HepG2 (cell line): ENCODE data around the gene SLC25A25. TPM values are rescaled to one million over a fixed set of nuclear protein-coding genes. Genes with fewer than 3 reads are reported as not detected.

ENCODE experiments used
- ARID2 ChIP-seq: sonication (generic); formaldehyde crosslinking; IDR thresholded peaks from 2 replicates; pipeline ENCODE4 v1.8.1; 2022; ENCODE audit warnings: mild to moderate bottlenecking, missing genetic modification reagents, borderline replicate concordance
- DZIP1 ChIP-seq: sonication (generic); formaldehyde crosslinking; IDR thresholded peaks from 2 replicates; pipeline ENCODE4 v1.5.0; 2020; ENCODE audit warnings: mild to moderate bottlenecking, missing genetic modification reagents
- KLF11 ChIP-seq: IDR thresholded peaks from 2 replicates; pipeline ENCODE4 v1.6.1; 2016; ENCODE audit warnings: missing compliant biosample characterization
- LBX2 ChIP-seq: sonication (generic); formaldehyde crosslinking; IDR thresholded peaks from 2 replicates; pipeline ENCODE4 v1.5.0; 2020; ENCODE audit warnings: missing genetic modification reagents, mild to moderate bottlenecking, borderline replicate concordance
- MED13 ChIP-seq: sonication (generic); formaldehyde crosslinking; IDR thresholded peaks from 2 replicates; pipeline ENCODE4 v1.5.0; 2020; ENCODE audit warnings: missing genetic modification reagents
- MYNN ChIP-seq: sonication (generic); formaldehyde crosslinking; IDR thresholded peaks from 2 replicates; pipeline ENCODE4 v1.4.0; 2020; ENCODE audit warnings: mild to moderate bottlenecking, low read depth, missing genetic modification reagents
- NCOA5 ChIP-seq: sonication (generic); formaldehyde crosslinking; IDR thresholded peaks from 2 replicates; pipeline ENCODE4 v1.4.0; 2020; ENCODE audit warnings: missing genetic modification reagents
- NR2F6 ChIP-seq, 2 experiments: IDR thresholded peaks; 2 replicates each; pipeline ENCODE4 v1.6.1; 2016; ENCODE audit warnings: antibody characterized with exemption in 1 of 2, mild to moderate bottlenecking in 1 of 2
- REL ChIP-seq: sonication (generic); formaldehyde crosslinking; conservative IDR thresholded peaks from 2 replicates; pipeline ENCODE4 v1.8.0; 2022; ENCODE audit warnings: mild to moderate bottlenecking, missing genetic modification reagents, moderate library complexity
- SATB2 ChIP-seq: sonication (generic); formaldehyde crosslinking; IDR thresholded peaks from 2 replicates; pipeline ENCODE4 v1.5.0; 2020; ENCODE audit warnings: missing genetic modification reagents
- SIX1 ChIP-seq: sonication (generic); formaldehyde crosslinking; IDR thresholded peaks from 2 replicates; pipeline ENCODE4 v1.4.0; 2020; ENCODE audit warnings: missing genetic modification reagents, borderline replicate concordance
- SMARCE1 ChIP-seq: fragments of 450-650 bp; IDR thresholded peaks from 2 replicates; pipeline ENCODE4 v1.6.1; 2017; ENCODE audit warnings: borderline replicate concordance
- polyA plus RNA-seq, 8 experiments: library from polyadenylated mRNA; depleted of rRNA in 3 of 8; stranded (reverse) in 7 of 8; unstranded in 1 of 8; fragments of >200 nt; fragmentation: Illumina TruSeq in 4 of 8; extraction: Trizol in 4 of 8; gene quantifications; 2 replicates each; pipeline versions ENCODE4 v1.2.1 to v1.2.3, GENCODE V29; 2011 to 2016; ENCODE audit warnings: low read depth in 4 of 8, missing spikeins in 1 of 8, mixed read lengths in 1 of 8; ENCODE audit not compliant: insufficient read depth in 1 of 8
- total RNA-seq, 5 experiments: library from RNA; depleted of rRNA; stranded (reverse); fragments of >200 nt; fragmentation: Illumina TruSeq; extraction: Trizol; gene quantifications; 2 replicates each; pipeline ENCODE4 v1.2.3, GENCODE V29; 2016; ENCODE audit warnings: low read depth in 1 of 5
- TF ChIP-seq, protein P1 (sequence below): sonication (generic); formaldehyde crosslinking; IDR thresholded peaks from 2 replicates; pipeline ENCODE4 v1.5.0; 2020; ENCODE audit warnings: missing genetic modification reagents, mild to moderate bottlenecking, borderline replicate concordance
- TF ChIP-seq, protein P2 (sequence below): sonication (generic); formaldehyde crosslinking; IDR thresholded peaks from 2 replicates; pipeline ENCODE4 v1.4.0; 2020; ENCODE audit warnings: mild to moderate bottlenecking, missing genetic modification reagents, borderline replicate concordance
- TF ChIP-seq, protein P3 (sequence below): sonication (generic); formaldehyde crosslinking; IDR thresholded peaks from 2 replicates; pipeline ENCODE4 v1.5.0; 2020; ENCODE audit warnings: missing genetic modification reagents, mild to moderate bottlenecking, borderline replicate concordance
- TF ChIP-seq, protein P4 (sequence below): sonication (generic); formaldehyde crosslinking; IDR thresholded peaks from 2 replicates; pipeline ENCODE4 v1.8.1; 2023; ENCODE audit warnings: missing genetic modification reagents, mild to moderate bottlenecking, borderline replicate concordance

The SLC25A25 gene
- total and polyA plus RNA-seq, 2 of the 13 experiments (the other 11 are each of a cell fraction or from before 2014, with no cell fraction given), result 10.5 to 24.8 TPM

- TF ChIP-seq, protein P1, sequence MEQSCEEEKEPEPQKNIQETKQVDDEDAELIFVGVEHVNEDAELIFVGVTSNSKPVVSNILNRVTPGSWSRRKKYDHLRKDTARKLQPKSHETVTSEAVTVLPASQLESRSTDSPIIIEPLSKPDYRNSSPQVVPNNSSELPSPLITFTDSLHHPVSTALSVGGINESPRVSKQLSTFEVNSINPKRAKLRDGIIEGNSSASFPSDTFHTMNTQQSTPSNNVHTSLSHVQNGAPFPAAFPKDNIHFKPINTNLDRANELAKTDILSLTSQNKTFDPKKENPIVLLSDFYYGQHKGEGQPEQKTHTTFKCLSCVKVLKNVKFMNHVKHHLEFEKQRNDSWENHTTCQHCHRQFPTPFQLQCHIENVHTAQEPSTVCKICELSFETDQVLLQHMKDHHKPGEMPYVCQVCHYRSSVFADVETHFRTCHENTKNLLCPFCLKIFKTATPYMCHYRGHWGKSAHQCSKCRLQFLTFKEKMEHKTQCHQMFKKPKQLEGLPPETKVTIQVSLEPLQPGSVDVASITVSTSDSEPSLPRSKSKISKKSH (CRISPR knock-in tag), result no peak
- TF ChIP-seq KLF11 (CRISPR knock-in tag) (no peak), NR2F6 (IDR thresholded peaks at IDR 0.05) (no peak), NR2F6 (CRISPR knock-in tag; IDR thresholded peaks at IDR 0.05) (no peak), DZIP1 (CRISPR knock-in tag) (0 out of 2 replicates have a peak, but pooled peaks have one; percentile 40), MED13 (CRISPR knock-in tag) (no peak), REL (CRISPR knock-in tag) (no peak), NCOA5 (CRISPR knock-in tag) (no peak), LBX2 (no peak), SMARCE1 (no peak), ARID2 (CRISPR knock-in tag) (no peak), MYNN (CRISPR knock-in tag) (no peak), SIX1 (CRISPR knock-in tag) (no peak), SATB2 (CRISPR knock-in tag) (no peak)
- TF ChIP-seq, protein P2, sequence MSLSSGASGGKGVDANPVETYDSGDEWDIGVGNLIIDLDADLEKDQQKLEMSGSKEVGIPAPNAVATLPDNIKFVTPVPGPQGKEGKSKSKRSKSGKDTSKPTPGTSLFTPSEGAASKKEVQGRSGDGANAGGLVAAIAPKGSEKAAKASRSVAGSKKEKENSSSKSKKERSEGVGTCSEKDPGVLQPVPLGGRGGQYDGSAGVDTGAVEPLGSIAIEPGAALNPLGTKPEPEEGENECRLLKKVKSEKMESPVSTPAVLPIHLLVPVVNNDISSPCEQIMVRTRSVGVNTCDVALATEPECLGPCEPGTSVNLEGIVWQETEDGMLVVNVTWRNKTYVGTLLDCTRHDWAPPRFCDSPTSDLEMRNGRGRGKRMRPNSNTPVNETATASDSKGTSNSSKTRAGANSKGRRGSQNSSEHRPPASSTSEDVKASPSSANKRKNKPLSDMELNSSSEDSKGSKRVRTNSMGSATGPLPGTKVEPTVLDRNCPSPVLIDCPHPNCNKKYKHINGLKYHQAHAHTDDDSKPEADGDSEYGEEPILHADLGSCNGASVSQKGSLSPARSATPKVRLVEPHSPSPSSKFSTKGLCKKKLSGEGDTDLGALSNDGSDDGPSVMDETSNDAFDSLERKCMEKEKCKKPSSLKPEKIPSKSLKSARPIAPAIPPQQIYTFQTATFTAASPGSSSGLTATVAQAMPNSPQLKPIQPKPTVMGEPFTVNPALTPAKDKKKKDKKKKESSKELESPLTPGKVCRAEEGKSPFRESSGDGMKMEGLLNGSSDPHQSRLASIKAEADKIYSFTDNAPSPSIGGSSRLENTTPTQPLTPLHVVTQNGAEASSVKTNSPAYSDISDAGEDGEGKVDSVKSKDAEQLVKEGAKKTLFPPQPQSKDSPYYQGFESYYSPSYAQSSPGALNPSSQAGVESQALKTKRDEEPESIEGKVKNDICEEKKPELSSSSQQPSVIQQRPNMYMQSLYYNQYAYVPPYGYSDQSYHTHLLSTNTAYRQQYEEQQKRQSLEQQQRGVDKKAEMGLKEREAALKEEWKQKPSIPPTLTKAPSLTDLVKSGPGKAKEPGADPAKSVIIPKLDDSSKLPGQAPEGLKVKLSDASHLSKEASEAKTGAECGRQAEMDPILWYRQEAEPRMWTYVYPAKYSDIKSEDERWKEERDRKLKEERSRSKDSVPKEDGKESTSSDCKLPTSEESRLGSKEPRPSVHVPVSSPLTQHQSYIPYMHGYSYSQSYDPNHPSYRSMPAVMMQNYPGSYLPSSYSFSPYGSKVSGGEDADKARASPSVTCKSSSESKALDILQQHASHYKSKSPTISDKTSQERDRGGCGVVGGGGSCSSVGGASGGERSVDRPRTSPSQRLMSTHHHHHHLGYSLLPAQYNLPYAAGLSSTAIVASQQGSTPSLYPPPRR, result peak; percentile 41; the same call in 1 of the 2 replicates
- TF ChIP-seq, protein P3, sequence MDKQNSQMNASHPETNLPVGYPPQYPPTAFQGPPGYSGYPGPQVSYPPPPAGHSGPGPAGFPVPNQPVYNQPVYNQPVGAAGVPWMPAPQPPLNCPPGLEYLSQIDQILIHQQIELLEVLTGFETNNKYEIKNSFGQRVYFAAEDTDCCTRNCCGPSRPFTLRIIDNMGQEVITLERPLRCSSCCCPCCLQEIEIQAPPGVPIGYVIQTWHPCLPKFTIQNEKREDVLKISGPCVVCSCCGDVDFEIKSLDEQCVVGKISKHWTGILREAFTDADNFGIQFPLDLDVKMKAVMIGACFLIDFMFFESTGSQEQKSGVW (CRISPR knock-in tag), result no peak
- TF ChIP-seq, protein P4, sequence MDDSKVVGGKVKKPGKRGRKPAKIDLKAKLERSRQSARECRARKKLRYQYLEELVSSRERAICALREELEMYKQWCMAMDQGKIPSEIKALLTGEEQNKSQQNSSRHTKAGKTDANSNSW (CRISPR knock-in tag), result no peak
Measured at GRCh38 chr9:128066713-128067644, 1.1 kb upstream of the SLC25A25 start, which contains the start of gene NAIF1 (continued).
